Middle frontal gyrus (tissue), 1 donor: ENCODE data around the gene ADGRB3.
"Not testable (repeated sequence)": the region's sequence is repeated elsewhere in the genome, so short reads cannot be mapped to it uniquely, and the experiment has no call there.

Experiments
- DNase-seq: peaks from one replicate; pipeline ENCODE4 v3.0.0-alpha.2; 2015; ENCODE audit warnings: low spot score; ENCODE audit errors: extremely low spot score

Gene ADGRB3

DNA sequence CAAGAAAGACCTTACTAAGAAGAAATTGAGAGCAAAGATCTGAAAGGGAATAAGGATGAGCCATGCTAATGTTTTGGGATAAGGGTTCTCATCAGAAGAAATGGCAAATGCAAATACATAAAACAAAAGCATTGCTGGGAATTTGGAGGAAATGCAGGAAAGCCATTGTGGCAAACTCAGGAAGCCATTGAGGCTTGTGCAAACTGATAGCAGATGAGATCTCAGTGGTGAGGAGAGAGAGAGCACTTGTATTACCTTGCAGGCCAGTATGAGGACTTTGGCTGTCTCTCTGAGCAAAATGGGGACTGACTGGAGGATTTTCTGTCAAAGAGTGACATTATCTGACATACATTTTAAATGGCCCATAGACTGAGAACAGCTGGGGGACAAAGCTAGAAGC, 103.0 kb downstream of the ADGRB3 start:
- no peak for DNase-seq

DNA sequence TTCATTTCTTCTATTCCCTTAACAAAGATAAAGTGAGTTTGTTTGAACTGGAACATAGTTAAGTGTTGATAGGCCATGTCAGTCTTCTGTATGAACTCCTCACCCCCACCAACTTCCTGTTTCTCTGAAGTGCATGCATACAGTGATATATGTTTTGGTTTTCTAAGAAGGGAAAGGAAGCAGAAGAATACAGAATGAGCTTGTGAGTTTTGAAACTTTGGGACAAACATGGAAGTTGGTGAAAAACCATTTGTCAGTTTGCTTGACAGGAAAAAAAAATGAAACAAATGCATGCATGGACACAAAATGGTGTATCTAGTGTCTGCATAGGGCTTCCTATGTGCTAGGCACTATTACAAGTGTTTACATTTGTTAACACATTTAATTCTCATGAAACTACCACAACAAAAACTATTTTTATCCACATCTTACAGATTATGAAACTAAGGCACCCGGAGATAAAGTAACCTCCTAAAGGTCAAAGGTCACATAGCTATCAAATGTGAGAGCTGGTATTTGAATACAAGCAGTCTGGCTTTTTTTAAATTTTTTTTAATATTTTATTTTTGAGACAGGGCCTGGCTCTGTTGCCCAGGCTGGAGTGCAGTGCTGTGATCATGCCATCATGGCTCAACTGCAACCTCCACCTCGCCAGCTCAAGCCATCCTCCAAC, 105.9 kb downstream of the ADGRB3 start:
- no peak for DNase-seq

DNA sequence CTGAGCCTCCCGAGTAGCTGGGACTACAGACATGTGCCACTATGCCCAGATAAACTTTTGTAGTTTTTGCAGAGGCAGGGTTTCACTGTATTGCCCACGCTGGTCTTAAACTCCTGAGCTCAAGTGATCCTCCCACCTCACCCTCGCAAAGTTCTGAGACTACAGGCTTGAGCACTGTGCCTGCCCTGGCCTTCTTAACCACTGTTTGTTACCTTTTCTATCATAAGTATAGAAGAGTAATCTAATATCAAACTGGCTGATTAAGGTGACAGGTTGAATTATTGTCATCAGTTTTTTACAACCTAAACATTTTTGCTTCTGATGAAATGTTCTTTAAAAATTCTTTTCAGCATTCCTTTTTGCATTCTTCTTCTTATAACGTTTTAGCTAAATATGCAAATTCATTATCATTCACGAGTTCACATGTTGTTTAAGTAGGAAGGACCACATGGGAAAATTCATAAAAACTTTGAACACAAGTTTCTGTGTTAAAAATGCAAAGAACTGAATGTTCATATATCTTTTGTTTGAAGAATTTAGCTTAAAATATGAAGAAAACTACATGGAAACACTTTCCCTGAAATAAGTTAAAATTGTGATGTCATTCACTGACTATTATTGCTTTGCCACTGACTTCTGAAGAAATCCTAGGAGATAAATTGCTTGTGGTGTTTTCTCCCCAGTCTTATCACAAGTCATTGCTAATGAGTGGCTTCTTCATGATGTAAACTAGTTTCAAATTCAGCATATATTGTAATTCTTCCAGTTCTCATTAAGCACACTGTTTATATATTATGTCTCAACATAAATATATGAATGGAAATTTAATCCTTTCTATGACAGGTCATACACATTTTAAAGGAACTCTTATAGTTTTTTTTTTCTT, 106.7 kb downstream of the ADGRB3 start:
- no peak for DNase-seq

DNA sequence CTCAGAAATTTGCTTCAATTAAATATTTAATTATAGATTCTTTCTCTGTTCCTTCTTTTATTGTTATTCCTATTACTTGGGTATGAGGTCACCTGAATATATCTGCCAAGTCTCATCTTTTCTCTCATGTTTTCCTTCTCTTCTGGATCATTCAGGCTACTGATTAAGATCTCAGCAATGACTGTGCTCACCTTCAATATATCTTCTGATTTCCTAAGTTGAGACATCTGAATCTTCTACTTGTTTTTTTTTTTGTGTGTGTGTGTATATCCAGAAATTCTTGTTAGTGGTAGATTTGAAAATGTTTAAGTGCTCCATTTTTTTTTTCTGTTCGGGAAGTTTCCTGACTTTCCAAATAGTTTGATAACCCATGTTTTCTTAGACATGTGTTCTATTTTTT, 108.0 kb downstream of the ADGRB3 start:
- no peak for DNase-seq

DNA sequence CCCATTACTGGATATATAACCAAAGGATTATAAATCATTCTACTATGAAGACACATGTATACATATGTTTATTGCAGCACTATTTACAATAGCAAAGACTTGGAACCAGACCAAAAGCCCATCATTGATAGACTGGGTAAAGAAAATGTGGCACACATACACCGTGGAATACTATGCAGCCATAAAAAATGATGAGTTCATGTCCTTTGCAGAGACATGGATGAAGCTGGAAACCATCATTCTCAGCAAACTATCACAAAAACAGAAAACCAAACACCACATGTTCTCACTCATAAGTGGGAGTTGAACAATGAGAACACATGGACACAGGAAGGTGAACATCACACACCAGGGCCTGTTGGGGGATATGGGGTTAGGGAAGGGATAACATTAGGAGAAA, 109.3 kb downstream of the ADGRB3 start:
- not testable (repeated sequence) for DNase-seq

DNA sequence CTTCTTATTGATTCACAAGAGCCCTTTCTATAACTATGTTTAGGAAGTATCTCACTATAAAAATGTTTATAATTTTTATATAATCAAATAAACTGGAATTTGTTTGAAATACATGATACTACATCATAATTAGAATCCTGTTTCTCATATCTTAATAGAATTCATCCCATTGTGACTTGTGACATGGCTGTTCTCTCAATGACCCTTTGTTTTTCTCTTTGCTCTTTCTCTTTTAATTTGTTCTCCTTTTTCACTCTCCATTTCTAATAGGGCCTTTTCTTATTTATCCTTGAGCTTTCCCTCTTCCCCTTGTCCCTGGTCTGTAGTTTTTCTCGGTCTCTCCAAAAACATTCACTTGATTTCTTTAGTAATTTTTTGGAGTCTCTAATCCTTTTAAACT, 111.3 kb downstream of the ADGRB3 start:
- DNase-seq: no peak

DNA sequence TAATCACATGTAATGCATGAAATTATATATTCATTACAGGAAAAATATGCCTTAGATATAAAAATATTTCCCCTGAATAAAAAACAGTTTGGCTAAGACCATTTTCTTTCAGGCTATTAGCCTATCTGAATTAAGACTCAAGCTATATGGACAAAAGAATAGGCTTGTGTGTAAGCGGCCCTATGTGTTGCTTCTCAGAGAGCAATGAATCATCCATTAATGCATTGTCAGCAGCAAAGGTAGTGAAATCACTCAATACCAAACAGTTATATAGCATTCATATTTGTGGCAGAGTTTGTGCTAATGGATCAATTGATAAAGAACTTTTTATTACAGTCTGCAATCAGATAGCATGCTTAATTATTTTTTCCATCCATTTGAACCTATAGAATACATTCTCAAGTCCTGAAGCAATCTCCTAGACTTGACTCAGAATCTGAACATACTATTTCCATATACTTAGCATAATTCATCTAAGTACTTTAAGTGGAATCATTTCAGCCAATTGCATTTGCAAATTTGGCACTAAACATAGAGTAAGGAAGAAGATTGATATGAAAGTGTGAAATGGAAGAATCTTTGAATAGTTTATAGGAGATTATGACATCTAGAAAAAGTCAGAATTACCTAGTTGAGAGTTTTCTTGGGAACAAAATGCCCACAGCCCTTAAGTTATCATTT, 112.2 kb downstream of the ADGRB3 start:
- no peak for DNase-seq

DNA sequence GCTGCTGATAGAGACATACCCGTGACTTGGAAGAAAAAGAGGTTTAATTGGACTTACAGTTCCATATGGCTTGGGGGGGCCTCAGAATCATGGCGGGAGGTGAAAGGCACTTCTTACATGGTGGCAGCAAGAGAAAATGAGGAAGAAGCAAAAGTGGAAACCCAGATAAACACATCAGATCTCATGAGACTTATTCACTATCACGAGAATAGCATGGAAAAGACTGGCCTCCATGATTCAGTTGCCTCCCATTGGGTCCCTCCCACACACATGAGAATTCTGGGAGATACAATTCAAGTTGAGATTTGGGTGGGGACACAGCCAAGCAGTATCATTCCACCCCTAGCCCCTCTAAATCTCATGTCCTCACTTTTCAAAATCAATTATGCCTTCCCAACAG, 112.8 kb downstream of the ADGRB3 start:
- not testable (repeated sequence) for DNase-seq

DNA sequence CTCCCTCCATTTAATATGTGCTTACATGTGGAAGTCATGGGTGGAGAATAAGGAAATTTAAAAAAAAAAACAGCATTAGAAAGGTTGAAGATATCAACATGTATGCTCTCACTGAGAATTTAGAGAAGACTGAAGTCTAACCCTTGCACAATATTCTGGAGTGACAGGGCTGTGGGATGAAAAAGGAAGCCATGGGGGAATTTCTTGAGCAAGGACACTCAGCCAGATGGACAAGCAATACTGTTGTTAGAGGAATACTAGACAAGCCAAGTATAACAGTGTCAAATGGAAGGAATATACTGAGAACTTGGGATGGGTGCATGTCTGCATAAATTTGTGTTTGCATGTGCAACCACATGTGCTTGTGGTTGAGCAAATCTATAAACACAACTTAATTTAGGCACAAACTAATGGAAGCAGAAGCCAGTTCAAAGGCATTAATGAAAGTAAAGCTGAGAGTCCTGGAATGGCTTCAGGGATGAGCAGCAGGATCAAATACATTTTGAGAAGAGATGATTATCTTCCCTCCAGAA, 119.7 kb downstream of the ADGRB3 start:
- no peak for DNase-seq

DNA sequence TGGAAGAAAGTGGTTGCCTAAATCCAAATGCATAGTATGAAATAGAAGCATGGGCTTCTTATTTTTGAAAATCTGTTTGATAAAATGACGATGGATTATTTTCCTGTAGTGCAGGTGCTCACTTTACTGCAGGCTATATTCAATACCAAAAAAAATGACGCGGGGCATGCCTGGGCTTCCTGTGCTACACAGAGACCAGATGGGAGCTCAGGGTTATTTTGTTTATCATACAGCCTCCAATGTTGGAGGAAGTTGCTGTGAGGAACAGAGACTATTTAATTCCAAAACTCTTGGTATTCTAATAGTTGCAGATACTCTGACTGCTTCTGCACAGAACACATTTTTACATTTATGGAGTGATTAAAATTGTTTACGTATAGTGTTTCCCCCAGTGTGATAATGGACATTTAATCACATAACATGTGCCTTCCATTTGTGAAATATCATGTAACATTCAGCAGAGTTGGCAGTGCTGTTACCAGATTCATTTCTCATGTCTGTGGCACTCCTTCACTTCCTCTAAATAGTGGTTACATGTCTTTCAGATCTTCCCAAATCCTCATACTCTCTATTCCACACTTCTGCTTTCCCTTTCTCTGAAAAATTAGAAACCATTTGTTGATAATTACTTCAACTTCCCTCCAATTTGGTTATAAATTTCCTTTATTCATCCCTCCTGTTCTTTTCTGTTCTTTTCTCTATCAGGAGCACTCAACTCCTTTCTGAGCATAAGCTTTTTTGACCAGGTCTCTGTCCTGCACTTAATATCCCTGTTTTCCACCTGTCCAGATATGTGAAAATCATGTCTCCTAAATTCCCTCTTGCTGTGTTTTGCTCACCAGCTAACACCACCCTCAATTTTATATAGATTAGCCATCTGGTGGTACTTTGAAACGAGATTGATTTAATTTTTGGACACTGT, 121.6 kb downstream of the ADGRB3 start:
- no peak for DNase-seq

DNA sequence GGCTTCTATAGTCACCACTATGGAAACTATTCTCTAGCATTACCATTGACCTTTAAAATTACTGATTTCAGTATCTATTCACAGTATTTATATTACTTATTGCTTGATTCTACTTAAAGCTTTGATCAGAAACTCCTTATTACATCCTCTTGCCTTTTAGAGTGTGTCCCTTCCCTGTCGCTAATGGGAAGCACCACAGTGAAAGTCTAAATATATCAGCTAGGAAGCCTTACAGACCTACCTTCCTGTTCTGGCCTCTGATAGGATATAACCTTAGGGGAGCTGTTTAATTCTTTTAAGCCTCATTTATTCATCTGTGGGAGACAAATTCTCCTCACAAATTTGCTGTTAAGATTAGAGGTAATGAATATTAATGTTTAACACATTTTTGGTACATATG, 122.7 kb downstream of the ADGRB3 start:
- DNase-seq: no peak

DNA sequence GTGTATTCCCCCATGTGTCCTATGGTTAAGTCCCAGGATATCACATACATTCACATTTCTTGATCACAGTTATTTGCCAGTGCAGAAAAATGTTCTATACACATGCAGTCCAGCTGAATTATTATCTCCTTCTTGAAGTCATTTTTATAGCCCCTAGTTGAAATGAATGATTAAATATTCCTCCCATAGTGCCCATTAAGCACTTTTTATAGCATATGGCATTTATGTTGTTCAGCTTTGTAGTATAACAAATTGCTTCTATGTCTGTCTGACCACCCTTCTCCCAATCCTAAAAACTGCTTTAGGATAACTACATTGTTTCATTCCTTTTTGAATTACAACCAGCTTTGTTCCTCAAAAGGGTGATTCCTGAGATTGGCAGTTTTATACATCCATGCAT, 123.5 kb downstream of the ADGRB3 start:
- DNase-seq: no peak

DNA sequence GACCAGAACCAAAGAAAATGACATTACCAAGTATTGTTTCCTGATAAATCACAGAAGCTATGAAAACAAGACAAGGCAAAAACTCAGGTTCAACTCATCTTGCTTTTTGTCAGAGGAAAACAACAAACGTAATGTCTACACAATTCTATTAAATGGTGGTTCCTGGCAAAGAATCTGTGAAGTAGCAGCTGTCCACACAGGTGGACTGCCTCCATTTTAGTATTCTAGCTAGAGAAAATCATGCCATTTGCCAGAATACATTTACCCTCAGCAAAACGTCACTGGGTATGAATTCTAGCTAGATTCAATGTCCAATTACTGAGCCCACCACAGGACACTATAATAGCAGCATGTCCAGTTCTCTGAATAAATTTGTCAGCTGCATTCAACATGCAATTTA, 125.4 kb downstream of the ADGRB3 start:
- DNase-seq: no peak

DNA sequence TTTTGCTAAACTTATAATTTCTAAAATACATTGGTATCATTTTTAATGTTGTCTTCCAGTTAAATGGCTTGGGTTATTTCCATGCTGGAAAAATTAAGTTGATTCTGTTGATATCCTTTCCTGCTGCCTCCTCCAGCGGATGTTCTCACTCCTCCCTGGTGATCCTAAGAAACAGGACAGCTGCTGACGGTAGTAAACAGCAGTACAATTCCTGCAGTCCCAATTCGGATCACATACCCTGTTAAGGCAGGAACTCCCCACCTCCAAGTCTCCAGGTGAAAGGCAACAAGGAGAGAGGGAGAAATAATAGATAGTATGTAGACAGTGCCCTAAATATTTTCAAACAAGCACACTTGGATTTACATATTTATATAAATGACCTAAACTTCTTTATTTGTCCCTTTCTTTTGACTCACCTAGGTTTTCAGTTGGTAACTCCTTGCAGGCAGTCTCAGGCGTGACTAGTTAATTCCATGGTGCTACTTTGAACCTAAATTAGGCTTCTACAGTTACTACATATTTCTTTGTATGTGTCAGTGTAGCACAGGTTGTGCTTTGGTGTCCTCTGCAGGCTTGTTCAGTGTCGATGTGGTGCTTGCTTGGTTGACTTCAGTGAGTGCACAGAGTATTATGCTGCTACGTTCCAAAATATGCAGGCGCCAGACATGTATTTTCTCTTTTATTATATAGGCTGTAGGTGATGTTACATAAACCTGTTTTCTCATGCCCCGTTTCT, 126.0 kb downstream of the ADGRB3 start:
- DNase-seq: no peak

DNA sequence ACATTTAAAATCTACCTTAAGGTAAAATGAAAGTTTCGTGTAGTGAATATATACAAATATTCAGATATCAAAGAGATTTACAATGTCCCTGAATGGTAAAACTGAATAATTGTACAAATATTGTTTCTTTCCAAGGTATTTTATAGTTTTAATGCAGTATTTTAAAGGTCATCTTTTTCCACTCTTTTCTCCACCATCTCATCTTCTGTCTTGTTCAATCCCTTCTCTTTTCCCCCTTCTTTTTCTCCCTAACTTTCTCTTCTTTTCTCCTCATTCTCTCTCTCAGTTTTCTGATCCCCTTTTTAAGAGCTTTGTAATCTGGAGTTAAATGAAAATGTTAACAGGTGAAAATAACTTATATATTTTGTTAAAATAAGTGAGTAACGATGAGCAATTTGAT, 126.9 kb downstream of the ADGRB3 start:
- DNase-seq: no peak

DNA sequence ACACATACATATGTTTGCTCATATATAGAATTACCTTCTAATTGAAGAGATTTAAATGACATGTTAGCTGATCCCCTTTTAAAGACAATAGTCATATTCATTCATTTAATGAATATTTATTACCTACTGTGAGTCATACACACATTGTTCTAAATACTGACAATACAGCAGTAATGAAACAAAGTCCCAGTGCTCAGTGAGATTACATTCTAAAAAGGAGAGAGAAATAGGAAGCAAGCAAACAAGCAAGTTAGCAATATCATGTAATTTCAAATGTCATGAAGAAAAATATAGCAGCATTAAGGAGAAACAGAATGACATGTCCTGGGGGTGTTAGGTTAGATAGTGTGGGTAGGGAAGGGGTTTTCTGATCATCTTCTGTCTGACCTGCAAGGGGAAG, 136.3 kb downstream of the ADGRB3 start:
- no peak for DNase-seq

DNA sequence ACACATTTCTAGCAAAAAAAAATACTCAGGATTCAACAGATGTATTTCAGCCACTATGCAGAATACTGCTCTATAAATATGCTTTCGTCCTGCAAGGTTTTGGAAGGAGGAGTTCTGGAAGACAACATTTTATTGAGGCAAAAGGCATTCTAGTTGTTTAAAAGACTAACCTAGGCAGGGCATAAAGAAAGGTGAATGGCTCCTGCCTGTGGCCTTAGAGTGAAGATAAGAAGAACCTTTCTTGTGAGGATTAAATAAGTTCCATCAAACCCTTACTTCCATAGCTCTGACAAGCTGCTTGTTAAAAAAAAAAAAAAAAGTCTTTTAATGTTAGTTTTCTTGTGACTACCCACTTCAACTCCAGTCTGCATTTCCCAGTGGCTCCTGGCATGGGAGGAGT, 139.8 kb downstream of the ADGRB3 start:
- DNase-seq: no peak

DNA sequence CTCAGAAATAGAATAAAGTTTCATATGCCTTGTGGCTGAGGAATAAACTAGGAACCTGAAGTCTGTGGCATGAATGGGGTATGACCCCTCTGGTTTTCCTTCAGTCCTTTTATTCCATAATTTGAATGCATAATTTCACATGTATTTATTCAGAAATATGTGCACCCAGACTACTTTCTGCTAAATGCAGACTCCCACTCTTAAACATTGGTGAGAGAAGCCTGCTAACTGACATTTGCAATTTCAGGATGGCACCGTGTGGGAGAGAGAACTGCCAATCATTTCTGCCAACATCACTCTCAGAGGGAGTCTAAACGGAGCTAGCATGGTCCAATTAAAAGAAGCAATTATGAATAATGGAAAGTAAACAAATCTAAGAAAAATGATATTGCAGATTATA, 141.3 kb downstream of the ADGRB3 start:
- DNase-seq: no peak

DNA sequence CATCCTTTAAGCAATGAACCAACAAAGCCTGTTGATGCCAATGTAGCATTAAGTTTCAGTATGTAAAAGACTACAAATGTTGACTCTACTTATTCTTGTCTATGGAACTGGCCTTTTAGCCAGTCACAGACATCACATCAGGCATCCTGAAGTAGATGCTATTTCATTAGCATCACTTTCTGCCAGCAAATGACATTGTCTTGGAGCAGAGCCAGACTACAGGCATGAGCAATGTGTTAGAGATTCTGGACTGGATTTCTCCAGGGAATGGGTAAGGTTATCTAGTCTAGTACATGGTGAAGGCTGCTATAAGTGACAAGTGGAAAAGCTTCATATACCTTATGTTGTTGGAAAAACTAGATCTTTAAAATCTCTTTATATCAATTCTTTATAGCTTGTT, 142.9 kb downstream of the ADGRB3 start:
- DNase-seq: no peak

DNA sequence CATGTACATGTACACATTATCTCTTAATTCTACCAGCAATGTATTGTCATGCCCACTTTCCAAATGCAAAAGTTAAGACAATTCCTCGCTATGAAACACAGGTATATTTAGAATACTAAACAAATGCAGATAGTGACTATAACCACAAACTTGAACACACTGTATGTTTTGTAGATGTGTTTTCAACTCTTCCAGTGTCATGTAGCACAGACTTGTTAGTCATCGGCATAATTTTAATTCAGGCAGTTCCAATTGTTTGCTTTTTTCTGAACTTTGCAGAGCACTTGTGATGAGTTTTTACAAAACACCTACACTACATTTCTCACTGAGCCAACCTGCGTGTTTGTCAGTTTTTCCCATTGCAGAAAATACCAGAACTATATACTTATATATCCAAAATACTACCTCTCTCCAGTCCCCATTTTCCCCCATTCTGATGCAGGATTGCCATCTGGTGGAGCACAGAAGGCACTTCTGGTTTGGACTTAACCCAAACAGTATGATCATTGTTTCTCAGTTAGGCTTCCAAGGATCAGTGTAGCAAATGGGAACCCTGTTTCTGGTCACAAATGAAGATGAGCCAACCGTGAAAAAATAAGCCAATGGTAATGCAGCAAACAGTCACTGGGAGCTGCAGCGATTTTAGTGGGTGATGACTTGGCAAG, 143.4 kb downstream of the ADGRB3 start:
- peak; percentile 82 for DNase-seq
